ENCODE data around the gene XYLT1. TPM values are rescaled to one million over a fixed set of nuclear protein-coding genes. Genes with fewer than 3 reads are reported as not detected.

Gene XYLT1
- total and polyA plus RNA-seq, 9 of the 15 experiments (the other 6 are each of a cell fraction or from before 2014, with no cell fraction given) = 0.03 to 0.09 (median 0.08) TPM; not detected in 6

GRCh38 chr16:17269439-17269838 lies 201.3 kb downstream of the XYLT1 start:
- H3K9me1 ChIP-seq (ENCODE audit: control insufficient read depth, insufficient read depth, low read length) = no peaks in the 10 kb centered on the region
- H2AFZ ChIP-seq (ENCODE audit: low read depth, low read length) = no peak overlapping the region
- ATAC-seq = no peak
- no peaks in the 10 kb centered on the region for H3K9me3 ChIP-seq (replicated peaks; ENCODE audit: control insufficient read depth, insufficient read depth, low read depth, low read length)
- ChIA-PET CTCF (ENCODE audit: low intra/inter-chr PET ratio) (no interaction called here), POLR2A (interaction anchor here (1.3 to 1.5 kb wide), 2 partner anchors 13 to 18 kb away, joined by 3 read pairs; no protein-coding TSS in a partner anchor)
- in situ Hi-C loops (cut with MboI) (no loop called here), intact Hi-C loops (cut with micrococcal nuclease) (no loop called here)
- BruUV-seq (replicated peaks) = no TSS peak
- no peaks in the 10 kb centered on the region for H3K79me2 ChIP-seq (ENCODE audit: control insufficient read depth, insufficient read depth, low read length)
- no peak overlapping the region for H3K4me2 ChIP-seq (ENCODE audit: insufficient read depth, low read length)
- no peak overlapping the region for H3K4me3 ChIP-seq
- no peak for DNase-seq (ENCODE audit: extremely low read depth in 1 of 4, low spot score in 3 of 4)
- TF ChIP-seq ZNF12 (CRISPR knock-in tag; IDR thresholded peaks at IDR 0.05) (no peak), KLF13 (tag; IDR thresholded peaks at IDR 0.05; ENCODE audit: borderline replicate concordance, low read depth) (no peak), ZHX1 (conservative IDR thresholded peaks at IDR 0.05; ENCODE audit: low read length) (no peak), ELK3 (CRISPR knock-in tag; IDR thresholded peaks at IDR 0.05) (no peak), NBN (IDR thresholded peaks at IDR 0.05; ENCODE audit: low read depth) (no peak)
- H3K36me3 ChIP-seq (ENCODE audit: control insufficient read depth, insufficient read depth, low read length) = no peaks in the 10 kb centered on the region
- H3K27ac ChIP-seq (ENCODE audit: extremely low read depth, low read depth, low read length) = no peak overlapping the region
- H3K27me3 ChIP-seq (ENCODE audit: control insufficient read depth in 2 of 2, insufficient read depth in 2 of 2, low read length in 2 of 2) = peaks cover 2 to 53% of the 10 kb centered on the region in 2 experiments; a peak in 4 of 5 replicates
- FAIRE-seq = no peak
- 3% methylated on average over 2 of the region's 2 CpGs for WGBS (ENCODE audit: insufficient coverage, low coverage, missing lambda C conversion rate)
- no peak overlapping the region for H3K9ac ChIP-seq (ENCODE audit: insufficient read depth in 1 of 2, low read depth in 2 of 2, low read length in 2 of 2)
- H4K20me1 ChIP-seq (replicated peaks; ENCODE audit: control insufficient read depth, insufficient read depth, low read length) = peaks cover 8% of the 10 kb centered on the region
- H3K4me1 ChIP-seq (replicated peaks in 1 of 2; ENCODE audit: control insufficient read depth in 2 of 2, insufficient read depth in 2 of 2, low read length in 2 of 2) = no peaks in the 10 kb centered on the region

Data from K562 (cell line).